ENCODE data around the gene MNT. TPM values are rescaled to one million over a fixed set of nuclear protein-coding genes. Genes with fewer than 3 reads are reported as not detected.

Gene MNT
- total RNA-seq, 8 experiments from 2014 or later, result 6.4 to 25.1 (median 9.9) TPM

DNA sequence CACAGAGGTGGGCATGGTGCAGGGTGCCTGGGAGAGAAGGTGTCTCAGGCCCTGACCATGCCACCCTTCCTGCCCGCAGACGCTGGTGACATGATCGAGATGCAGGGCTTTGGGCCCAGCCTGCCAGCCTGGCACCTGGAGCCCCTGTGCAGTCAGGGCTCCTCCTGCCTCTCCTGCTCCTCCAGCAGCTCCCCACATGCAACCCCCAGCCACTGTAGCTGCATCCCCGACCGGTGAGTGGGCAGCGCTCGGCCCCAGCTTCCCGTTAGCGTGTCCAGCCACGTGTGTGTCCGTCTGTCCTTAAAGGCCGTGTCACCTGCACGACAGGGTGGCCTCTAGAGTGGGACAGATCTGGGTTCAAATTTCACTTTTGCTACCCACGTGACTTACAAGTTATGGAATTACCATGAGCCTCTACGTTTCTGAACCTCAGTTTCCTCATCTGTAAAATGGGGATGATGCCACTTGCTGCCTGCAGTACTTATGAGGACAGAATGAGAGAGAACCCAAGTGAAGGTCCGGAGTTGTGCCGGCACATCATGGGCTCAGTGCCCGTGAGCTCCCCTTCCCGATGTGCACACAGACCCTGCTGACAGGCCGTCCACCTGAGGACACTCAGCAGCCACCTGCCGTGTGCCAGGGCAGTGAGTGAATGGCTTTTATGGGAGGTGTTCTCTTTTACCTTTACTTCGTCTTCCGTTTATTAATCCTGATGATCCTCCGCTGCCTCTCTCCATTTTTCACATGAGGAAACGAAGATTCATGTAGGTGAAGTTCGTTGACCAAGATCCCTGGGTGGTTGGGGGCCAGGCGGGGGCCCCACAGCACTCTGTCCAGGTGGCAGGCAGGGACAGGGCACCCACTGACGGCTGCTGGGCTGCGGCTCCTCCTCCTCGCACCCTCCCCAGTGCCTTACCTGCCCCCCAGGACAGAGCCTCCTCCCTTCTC is 29.4 kb downstream of the MNT start:
- WGBS, 10 experiments, result 93 to 100% (median 97%) methylated on average over 1 to 13 of the region's 30 CpGs; no CpG with 5 or more reads in 4 of the 10 experiments
- in situ Hi-C loops (cut with MboI; ENCODE audit: low pct_unique_long_range_greater_than_20kb in 2 of 9, low sequenced_read_pairs in 9 of 9, unreplicated experiment in 9 of 9), result no loop called here
- ATAC-seq (replicated peaks in 6 of 8), result no peak

DNA sequence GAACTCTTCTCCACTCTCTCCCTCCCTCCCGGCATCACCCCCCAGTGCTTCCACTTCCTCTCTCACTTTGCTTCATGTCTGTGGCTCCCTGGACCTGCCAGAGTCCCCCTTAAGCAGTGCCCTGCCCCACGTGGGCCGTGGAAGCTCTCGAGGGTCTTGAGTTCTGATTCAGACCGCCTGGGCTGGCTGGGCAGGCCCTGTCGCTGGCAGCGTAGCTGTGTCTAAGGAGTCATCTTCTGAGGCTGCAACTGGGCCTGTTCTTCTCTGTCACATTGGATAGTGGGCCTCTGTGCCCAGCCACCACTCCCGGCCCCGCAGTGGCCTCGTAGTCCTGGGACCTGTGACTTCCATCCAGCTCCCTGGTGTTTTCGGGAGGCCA is 30.7 kb downstream of the MNT start:
- no peak overlapping the region for H3K4me3 ChIP-seq
- no peak overlapping the region for H3K27ac ChIP-seq
- WGBS, 10 experiments, result 37 to 100% (median 60%) methylated on average over 1 to 3 of the region's 11 CpGs; no CpG with 5 or more reads in 7 of the 10 experiments
- in situ Hi-C loops (cut with MboI; ENCODE audit: low pct_unique_long_range_greater_than_20kb in 2 of 9, low sequenced_read_pairs in 9 of 9, unreplicated experiment in 9 of 9), result no loop called here
- peaks cover 0 to 12% of the 10 kb centered on the region in 2 donors for H3K4me1 ChIP-seq (replicated peaks in 1 of 2)
- ATAC-seq (replicated peaks in 6 of 8), result no peak

More for the DNA sequence above, 29.4 kb downstream of the MNT start:
- Histone ChIP-seq H3K27ac (no peak overlapping the region), H3K4me3 (no peak overlapping the region), H3K4me1 (replicated peaks in 1 of 2) (peaks cover 0 to 12% of the 10 kb centered on the region in 2 donors)

DNA sequence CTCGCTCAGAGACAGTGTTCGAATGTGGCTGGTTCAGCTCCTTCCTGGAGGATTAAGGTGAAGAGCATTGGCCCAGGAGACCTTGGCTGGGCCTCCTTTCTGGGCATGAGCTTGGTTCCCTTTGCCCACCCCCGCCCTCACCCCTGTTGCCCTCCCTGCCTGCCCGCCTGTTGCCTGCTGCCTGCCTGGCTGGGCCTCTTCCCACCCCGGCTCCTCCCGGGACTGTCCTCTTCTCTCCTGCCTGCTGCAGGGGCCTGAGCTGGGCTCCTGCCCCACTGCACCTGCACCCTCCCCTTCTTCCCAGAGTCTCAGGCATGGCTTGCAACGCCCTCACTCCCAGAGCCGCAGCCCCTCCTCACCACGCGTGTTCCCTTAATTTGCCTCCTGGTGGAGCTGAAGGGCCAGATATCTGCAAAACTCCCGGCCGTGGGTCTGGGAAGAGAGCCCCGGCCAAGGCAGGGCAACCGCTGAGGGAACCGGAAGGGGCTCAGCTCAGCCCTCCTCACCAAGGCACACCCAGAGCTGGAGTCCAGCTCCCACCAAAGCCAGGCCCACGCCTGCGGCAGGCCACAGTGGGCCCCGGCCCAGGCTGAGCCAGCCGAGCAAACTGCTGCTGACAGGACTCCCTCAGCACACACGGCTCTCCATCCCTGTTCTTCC is 31.2 kb downstream of the MNT start:
- WGBS, 10 experiments, result 0 to 48% (median 44%) methylated on average over 2 to 7 of the region's 20 CpGs; no CpG with 5 or more reads in 7 of the 10 experiments
- Histone ChIP-seq H3K4me1 (replicated peaks in 1 of 2) (peaks cover 0 to 12% of the 10 kb centered on the region in 2 donors), H3K4me3 (no peak overlapping the region), H3K27ac (no peak overlapping the region)
- in situ Hi-C loops (cut with MboI; ENCODE audit: low pct_unique_long_range_greater_than_20kb in 2 of 9, low sequenced_read_pairs in 9 of 9, unreplicated experiment in 9 of 9), result no loop called here
- peak in 7 of 8 experiments; percentile 45 to 84 (median 66) for ATAC-seq (replicated peaks in 6 of 8)

DNA sequence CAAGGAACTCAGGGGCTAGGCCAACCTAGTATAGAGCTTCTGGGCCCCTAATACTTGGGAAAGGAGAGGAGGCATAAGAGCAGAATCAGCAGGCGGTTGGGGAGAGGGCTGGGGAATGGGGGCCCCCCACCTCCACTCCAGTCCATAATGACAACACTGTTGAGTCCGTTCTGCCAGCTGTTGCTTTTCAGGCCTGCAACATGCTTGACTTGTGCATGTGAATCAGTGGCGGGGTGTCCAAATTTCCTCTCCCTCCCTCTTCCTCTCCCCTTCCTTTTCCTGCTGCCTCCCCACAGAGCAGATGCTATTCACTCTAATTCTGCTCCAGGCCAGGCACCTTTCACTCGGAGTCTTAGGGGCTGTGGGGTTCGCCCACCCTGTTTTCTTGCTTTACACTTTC is 31.8 kb downstream of the MNT start:
- 50 to 100% (median 82%) methylated on average over 1 to 3 of the region's 5 CpGs; no CpG with 5 or more reads in 4 of the 10 experiments for WGBS, 10 experiments
- in situ Hi-C loops (cut with MboI; ENCODE audit: low pct_unique_long_range_greater_than_20kb in 2 of 9, low sequenced_read_pairs in 9 of 9, unreplicated experiment in 9 of 9), result no loop called here
- peak in 1 of 8 experiments; percentile 2 for ATAC-seq (replicated peaks in 6 of 8)
- Histone ChIP-seq H3K4me1 (replicated peaks in 1 of 2) (peaks cover 0 to 12% of the 10 kb centered on the region in 2 donors), H3K4me3 (no peak overlapping the region), H3K27ac (no peak overlapping the region)

DNA sequence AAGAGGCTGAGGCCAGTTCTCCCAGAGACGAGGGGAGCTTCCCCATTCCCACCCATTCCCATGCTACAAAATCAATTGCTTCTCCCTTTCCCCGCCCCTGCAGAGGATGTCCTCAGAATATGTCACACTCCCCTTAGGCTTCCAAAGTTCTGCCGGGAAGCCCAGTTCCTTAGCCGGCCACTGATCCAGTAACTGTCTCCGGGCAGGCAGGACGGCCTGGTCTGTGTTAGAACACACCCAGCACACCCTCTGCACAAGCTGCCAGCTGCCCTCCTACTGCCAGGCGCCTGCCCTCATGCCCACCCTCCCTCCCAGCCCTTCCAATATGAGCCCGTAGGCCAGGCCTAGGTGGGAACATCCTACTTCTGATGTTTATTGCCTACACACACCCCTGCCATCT is 32.5 kb downstream of the MNT start:
- ATAC-seq (replicated peaks in 6 of 8), result peak in 2 of 8 experiments; percentile 51 to 64
- no peak overlapping the region for H3K27ac ChIP-seq
- H3K4me1 ChIP-seq (replicated peaks in 1 of 2), result peaks cover 0 to 12% of the 10 kb centered on the region in 2 donors
- in situ Hi-C loops (cut with MboI; ENCODE audit: low pct_unique_long_range_greater_than_20kb in 2 of 9, low sequenced_read_pairs in 9 of 9, unreplicated experiment in 9 of 9), result no loop called here
- no peak overlapping the region for H3K4me3 ChIP-seq
- WGBS, 10 experiments, result 67% methylated on average over 1 of the region's 8 CpGs; no CpG with 5 or more reads in 8 of the 10 experiments

DNA sequence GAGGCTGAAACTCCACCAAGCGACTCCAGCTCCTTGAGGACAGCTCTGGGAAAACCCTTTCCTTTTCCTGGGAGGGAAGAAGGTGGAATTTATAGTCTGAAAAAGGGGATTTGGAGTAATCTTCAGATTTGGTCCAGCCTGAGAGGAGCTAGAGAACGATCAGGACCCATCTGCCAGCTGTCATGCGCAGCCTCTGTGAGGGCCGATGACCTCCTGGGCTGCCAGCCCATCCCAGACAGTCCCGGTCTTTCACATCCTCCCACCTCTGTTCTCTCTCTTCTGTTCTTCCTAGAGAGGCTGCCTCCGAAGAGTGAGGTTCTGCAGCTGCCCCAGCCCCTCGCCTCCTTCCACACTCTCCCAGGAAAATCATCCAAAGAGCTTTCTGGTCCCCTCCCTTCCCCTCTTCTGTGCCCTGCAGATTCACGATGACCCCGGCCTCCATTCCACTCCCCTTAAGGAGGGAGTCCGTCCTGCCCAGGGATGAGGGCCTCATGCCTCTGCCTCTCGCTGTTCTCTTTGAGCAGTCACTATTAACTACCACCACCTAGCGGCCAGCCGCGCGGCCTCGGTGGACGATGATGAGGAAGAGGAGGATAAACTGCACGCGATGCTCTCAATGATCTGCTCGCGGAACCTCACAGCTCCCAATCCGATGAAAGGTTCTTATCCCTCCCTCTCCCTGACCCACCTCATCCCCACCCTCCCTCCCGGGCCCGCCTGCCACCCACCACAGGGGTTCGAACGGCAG is 33.9 kb downstream of the MNT start:
- no peak for ATAC-seq (replicated peaks in 6 of 8)
- no peak overlapping the region for H3K4me3 ChIP-seq

DNA sequence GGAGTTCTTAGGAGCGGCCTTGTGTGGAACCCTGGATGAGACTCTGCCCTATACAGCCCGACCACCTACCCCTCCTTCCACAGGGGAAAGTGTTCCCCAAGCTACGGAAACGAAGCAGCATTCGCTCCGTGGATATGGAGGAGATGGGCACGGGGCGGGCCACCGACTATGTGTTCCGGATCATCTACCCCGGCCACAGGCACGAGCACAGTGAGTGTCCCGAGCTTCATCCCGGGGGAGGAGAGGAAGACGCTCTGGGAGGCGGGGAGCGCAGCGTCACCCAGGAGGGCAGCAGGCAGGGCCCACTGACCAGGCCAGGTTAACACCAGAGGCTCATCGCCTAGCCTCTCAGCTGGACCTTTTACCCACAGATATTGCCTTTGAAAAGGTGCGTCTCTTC is 35.7 kb downstream of the MNT start:
- Histone ChIP-seq H3K4me3 (no peak overlapping the region), H3K4me1 (replicated peaks in 1 of 2) (peaks cover 0 to 12% of the 10 kb centered on the region in 2 donors), H3K27ac (no peak overlapping the region)
- in situ Hi-C loops (cut with MboI; ENCODE audit: low pct_unique_long_range_greater_than_20kb in 2 of 9, low sequenced_read_pairs in 9 of 9, unreplicated experiment in 9 of 9), result no loop called here
- 80 to 100% (median 100%) methylated on average over 1 to 14 of the region's 20 CpGs; no CpG with 5 or more reads in 4 of the 10 experiments for WGBS, 10 experiments
- no peak for ATAC-seq (replicated peaks in 6 of 8)

More for the DNA sequence above, 33.9 kb downstream of the MNT start:
- Histone ChIP-seq H3K27ac (no peak overlapping the region), H3K4me1 (replicated peaks in 1 of 2) (peaks cover 0 to 12% of the 10 kb centered on the region in 2 donors)
- in situ Hi-C loops (cut with MboI; ENCODE audit: low pct_unique_long_range_greater_than_20kb in 2 of 9, low sequenced_read_pairs in 9 of 9, unreplicated experiment in 9 of 9), result no loop called here
- 48 to 86% (median 75%) methylated on average over 1 to 6 of the region's 26 CpGs; no CpG with 5 or more reads in 5 of the 10 experiments for WGBS, 10 experiments

DNA sequence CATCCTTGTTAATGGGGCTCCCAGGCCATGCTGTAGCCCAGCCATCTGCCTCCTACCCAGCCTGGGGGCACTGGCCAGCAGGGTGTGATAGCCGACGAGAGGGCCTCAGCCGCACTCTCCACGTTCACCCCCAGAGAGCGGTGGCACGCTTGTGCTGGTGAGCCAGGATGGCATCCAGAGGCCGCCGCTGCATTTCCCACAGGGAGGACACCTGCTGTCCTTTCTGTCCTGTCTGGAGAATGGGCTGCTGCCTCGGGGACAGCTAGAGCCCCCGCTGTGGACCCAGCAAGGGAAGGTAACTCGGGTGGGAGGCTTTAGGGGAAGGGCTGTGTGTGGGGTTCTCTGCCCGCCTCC is 36.1 kb downstream of the MNT start:
- no peak overlapping the region for H3K27ac ChIP-seq
- no peak overlapping the region for H3K4me3 ChIP-seq
- no peak for ATAC-seq (replicated peaks in 6 of 8)
- 60 to 80% (median 80%) methylated on average over 1 to 2 of the region's 12 CpGs; no CpG with 5 or more reads in 7 of the 10 experiments for WGBS, 10 experiments
- in situ Hi-C loops (cut with MboI; ENCODE audit: low pct_unique_long_range_greater_than_20kb in 2 of 9, low sequenced_read_pairs in 9 of 9, unreplicated experiment in 9 of 9), result no loop called here
- H3K4me1 ChIP-seq (replicated peaks in 1 of 2), result peaks cover 3 to 16% of the 10 kb centered on the region in 2 donors

DNA sequence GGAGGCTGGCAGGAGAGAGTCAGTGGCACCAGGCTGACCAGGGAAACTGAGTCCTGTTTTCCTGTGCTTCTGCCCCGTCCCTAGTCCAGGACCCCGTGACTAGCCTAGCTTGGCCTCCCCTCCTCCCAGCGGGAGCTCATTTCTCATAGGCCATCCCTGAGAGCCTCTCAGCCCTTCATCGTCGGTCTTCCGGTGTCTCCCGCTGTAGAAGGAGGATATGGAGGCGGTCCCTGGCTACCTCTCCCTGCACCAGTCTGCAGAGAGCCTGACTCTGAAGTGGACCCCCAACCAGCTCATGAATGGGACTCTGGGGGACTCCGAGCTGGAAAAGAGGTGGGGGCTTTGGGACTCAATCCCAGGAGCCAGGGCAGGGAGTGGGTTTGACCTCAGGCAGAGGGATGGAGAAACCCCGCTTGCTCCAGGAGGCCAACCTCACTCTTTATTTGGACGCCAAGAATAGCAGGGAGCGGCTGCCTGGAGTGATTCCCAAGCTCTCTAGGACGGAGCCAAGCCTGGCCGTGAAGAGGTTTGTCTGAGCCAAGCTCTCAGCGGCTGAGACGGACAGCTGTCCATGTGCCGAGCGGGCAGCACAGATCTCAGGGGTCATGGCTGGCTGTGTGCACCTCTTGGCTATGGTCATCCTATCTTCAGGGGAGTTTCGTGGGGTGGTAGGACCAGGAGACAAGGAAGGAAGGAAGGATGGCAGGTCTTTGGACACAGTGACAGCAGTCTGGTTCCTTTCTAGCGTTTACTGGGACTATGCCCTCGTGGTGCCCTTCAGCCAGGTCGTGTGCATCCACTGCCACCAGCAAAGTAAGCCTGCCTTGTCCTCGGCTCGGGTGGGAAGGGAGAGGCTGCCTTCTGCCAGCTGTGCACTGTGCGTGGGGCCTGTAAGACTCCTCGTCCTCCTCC is 36.8 kb downstream of the MNT start:
- no peak for ATAC-seq (replicated peaks in 6 of 8)
- in situ Hi-C loops (cut with MboI; ENCODE audit: low pct_unique_long_range_greater_than_20kb in 2 of 9, low sequenced_read_pairs in 9 of 9, unreplicated experiment in 9 of 9), result no loop called here
- peaks cover 10 to 17% of the 10 kb centered on the region in 2 donors for H3K4me1 ChIP-seq (replicated peaks in 1 of 2)
- 40 to 100% (median 91%) methylated on average over 1 to 13 of the region's 26 CpGs for WGBS, 10 experiments
- H3K27ac ChIP-seq, result no peak overlapping the region
- H3K4me3 ChIP-seq, result no peak overlapping the region

DNA sequence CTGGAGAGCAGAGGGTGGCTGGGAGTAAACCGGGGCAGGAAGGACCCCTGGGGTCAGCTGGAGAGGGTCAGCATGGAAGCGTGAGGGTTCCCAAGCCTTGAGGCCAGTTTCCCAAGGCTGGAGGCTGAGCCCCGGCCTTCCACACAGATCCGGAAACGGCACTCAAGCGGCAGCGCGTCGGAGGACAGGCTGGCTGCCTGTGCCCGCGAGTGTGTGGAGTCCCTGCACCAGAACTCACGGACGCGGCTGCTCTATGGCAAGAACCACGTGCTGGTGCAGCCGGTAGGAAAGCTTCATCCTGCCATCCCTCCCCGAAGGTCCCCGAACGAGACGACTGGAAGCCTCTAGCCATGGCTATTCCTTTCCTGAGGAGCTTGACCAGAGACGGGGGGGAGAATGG is 37.5 kb downstream of the MNT start:
- no peak overlapping the region for H3K4me3 ChIP-seq
- in situ Hi-C loops (cut with MboI; ENCODE audit: low pct_unique_long_range_greater_than_20kb in 2 of 9, low sequenced_read_pairs in 9 of 9, unreplicated experiment in 9 of 9), result no loop called here
- H3K27ac ChIP-seq, result no peak overlapping the region
- ATAC-seq (replicated peaks in 6 of 8), result no peak
- H3K4me1 ChIP-seq (replicated peaks in 1 of 2), result peaks cover 15 to 18% of the 10 kb centered on the region in 2 donors
- WGBS, 10 experiments, result 92 to 100% (median 96%) methylated on average over 4 to 12 of the region's 21 CpGs; no CpG with 5 or more reads in 6 of the 10 experiments

DNA sequence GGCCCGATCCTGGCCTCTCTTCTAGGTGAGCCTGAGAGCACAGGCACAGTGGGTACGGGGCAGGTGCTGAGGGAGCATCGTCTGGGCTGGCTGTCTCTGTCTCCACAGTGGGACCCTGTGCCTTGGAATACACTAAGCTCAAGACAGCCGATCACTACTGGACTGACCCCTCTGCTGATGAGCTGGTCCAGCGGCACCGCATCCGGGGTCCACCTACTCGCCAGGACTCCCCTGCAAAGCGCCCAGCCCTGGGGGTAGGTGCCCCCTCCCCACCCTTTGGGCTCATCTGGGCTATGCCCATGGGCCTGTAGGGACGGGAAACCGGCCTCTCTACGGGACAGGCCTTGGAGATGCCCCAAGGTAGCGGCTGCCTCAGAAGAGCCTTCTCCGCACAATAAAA is 38.0 kb downstream of the MNT start:
- in situ Hi-C loops (cut with MboI; ENCODE audit: low pct_unique_long_range_greater_than_20kb in 2 of 9, low sequenced_read_pairs in 9 of 9, unreplicated experiment in 9 of 9), result no loop called here
- WGBS, 10 experiments, result 90% methylated on average over 2 to 4 of the region's 14 CpGs; no CpG with 5 or more reads in 8 of the 10 experiments
- Histone ChIP-seq H3K27ac (no peak overlapping the region), H3K4me3 (no peak overlapping the region), H3K4me1 (replicated peaks in 1 of 2) (peaks cover 15 to 18% of the 10 kb centered on the region in 2 donors)
- no peak for ATAC-seq (replicated peaks in 6 of 8)

DNA sequence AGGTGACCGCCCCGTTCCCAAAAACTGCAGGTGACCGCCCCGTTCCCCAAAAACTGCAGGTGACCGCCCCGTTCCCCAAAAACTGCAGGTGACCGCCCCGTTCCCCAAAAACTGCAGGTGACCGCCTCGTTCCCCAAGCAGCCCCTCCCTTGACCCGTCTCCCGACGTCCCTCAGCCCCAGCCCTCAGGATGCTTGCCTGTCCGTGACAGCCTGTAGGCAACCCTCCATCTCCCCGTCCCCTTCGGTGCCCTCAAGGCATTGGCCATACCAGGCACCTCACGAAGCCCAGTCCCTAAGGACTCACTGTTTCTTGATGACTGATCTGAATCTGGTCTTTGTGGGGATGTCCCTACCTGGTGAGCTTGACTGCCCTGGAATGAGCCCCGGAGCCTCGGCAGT is 38.4 kb downstream of the MNT start:
- no peak for ATAC-seq (replicated peaks in 6 of 8)
- WGBS, 10 experiments, result 100% methylated on average over 1 to 3 of the region's 19 CpGs; no CpG with 5 or more reads in 8 of the 10 experiments
- no peak overlapping the region for H3K27ac ChIP-seq
- no peak overlapping the region for H3K4me3 ChIP-seq
- peaks cover 15 to 18% of the 10 kb centered on the region in 2 donors for H3K4me1 ChIP-seq (replicated peaks in 1 of 2)
- in situ Hi-C loops (cut with MboI; ENCODE audit: low pct_unique_long_range_greater_than_20kb in 2 of 9, low sequenced_read_pairs in 9 of 9, unreplicated experiment in 9 of 9), result no loop called here

Data from motor neuron (in vitro differentiated cells).